ENCODE measurements around the gene VPREB3. TPM values are rescaled to one million over a fixed set of nuclear protein-coding genes. Genes with fewer than 3 reads are reported as not detected.

The VPREB3 gene, protein sequence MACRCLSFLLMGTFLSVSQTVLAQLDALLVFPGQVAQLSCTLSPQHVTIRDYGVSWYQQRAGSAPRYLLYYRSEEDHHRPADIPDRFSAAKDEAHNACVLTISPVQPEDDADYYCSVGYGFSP
- total RNA-seq (2014; rRNA removed; shearing (Covaris generic)): not detected in 2 replicates

GRCh38 chr22:23754220-23754919 lies at the start of gene VPREB3:
Gene VPREB3, minus strand, starts transcription at chr22:23754425. Its CDS starts 62 bp downstream, at chr22:23754363.

DNA sequence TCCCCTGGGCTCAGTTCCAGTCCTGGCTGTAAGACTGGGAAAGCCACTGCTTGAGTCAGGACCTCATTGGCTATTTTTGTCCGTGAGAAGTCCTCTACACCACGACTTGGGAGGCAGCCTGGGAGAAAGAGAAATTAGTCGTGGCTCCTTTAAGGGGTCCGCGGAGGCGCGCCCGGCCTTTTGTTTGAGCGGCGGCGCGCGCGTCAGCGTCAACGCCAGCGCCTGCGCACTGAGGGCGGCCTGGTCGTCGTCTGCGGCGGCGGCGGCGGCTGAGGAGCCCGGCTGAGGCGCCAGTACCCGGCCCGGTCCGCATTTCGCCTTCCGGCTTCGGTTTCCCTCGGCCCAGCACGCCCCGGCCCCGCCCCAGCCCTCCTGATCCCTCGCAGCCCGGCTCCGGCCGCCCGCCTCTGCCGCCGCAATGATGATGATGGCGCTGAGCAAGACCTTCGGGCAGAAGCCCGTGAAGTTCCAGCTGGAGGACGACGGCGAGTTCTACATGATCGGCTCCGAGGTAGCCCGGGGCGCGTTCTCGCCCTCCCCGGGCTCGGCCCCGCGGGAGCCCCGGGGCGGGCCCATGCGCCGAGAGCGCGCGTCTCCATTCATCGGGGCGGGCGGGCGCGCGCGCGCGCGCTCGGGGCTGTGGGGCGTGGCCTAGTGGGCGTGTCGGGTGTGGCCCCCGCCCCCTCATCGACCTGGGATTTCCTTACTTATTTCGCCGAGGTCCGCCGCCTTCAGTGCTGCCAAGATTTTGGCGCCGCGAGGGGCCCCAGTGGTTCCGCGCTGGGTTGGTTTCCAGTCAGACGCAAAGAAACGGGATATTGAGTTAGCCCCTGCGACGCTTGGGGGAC lies 32.8 kb upstream of the VPREB3 start, which contains the start of gene SMARCB1:
Gene SMARCB1 (plus strand): TSS at position 215 of the 848 bp plus-strand sequence. CDS start 204 bp downstream, at position 419.

GRCh38 chr22:23772649-23773473 lies 18.6 kb upstream of the VPREB3 start, which contains the start of gene MMP11:
Gene MMP11, plus strand, starts transcription at chr22:23772849. Its CDS starts 22 bp downstream, at chr22:23772871.

GRCh38 chr22:23767673-23768548 lies 13.7 kb upstream of the VPREB3 start, which contains the start of gene CHCHD10:
Gene CHCHD10, minus strand, starts transcription at chr22:23767972. Its CDS starts 98 bp downstream, at chr22:23767874.

DNA sequence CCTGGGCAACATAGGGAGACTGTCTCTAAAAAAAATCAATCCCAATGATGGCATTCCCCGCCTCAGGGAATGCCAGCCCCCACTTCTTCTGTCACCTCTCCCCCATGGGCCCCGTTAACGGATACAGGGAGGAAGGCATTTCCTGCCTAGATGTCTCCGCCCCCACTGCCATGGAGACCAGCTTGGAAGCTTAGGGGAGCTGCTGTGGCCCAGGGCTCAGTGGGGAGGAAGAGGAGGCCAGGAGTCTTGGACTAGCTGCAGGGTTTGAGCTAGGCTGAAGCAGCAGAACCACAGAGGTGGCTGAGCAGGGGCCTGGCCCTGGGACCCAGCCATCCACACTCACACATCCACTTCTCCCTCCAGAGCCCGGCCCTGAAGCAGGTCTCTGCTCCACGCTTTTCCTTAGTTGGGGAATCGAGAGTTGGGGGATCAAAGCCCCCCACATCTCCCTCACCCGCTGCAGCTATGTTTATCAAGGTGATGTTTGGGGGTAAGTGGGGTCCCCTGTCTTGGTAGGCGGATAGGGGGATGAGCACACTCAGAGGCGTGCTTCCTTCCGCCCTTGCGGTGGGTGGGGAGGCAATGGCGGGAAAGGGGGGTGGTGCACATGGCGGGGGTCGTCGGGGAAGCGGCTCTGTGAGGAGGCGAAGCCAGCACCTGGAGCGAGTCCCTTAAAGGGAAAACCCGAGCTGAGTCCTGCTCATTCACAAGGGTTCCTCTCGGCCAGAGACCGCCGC lies 8.8 kb upstream of the VPREB3 start, which contains the start of gene C22orf15:
Gene C22orf15 (plus strand): TSS at position 149 of the 737 bp plus-strand sequence. CDS start 317 bp downstream, at position 466.

DNA sequence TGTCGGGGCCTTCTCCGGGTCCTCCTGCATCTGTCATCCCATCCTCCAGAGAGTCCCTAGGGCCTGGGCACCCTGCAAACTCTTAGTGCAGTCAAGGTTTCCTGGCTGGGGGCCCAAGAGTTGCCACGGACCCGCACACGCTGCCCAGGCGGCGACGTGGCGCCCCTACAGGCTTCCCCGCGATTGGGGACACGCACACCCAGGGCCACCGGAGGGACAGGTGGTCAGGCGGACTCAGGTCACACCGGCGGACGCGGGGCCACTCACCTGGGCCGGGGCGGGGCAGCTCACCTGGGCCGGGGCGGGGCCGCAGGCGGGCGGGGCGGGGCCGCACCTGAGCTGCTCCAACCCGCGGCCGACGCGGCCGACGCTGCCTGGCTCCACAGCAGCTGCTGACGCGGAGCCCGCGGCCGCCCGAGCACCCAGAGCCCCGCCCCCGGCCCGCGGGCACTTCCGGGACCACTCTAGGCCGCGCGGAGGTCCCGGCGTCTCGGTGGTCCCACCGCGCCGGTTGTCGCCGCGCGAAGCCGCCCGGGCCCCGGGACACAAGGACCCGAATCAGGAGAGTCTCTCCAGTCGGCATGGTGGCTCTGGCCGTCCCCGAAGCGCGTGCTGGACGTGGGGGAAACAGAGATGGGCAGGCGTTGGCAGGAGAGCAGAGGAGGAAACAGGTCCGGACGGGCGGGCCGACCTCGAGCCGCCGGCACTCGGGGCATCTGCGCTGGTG lies 3.3 kb downstream of the VPREB3 start, which contains the start of gene ZNF70:
Gene ZNF70 (minus strand): TSS at position 399 of the 727 bp plus-strand sequence. CDS start 5,972 bp downstream, outside the sequence.

Other genes with a start within 250 kb of the VPREB3 start
- gene IGLL1, start 174.1 kb downstream of the VPREB3 start, total RNA-seq (2014; rRNA removed; shearing (Covaris generic)): not detected in 2 replicates
- gene DRICH1, start 122.1 kb downstream of the VPREB3 start, total RNA-seq (2014; rRNA removed; shearing (Covaris generic)): 0.15 TPM in 1 of 2 replicates, not detected in the other
- gene RGL4, start 63.4 kb downstream of the VPREB3 start, total RNA-seq (2014; rRNA removed; shearing (Covaris generic)): not detected in 2 replicates
- 2.9 and 3.4 TPM in 2 replicates for gene ZNF70, start 3.3 kb downstream of the VPREB3 start, total RNA-seq (2014; rRNA removed; shearing (Covaris generic))
- gene C22orf15, start 8.6 kb upstream of the VPREB3 start, total RNA-seq (2014; rRNA removed; shearing (Covaris generic)): not detected in 2 replicates
- 11.1 and 14.9 TPM in 2 replicates for gene CHCHD10, start 13.5 kb upstream of the VPREB3 start, total RNA-seq (2014; rRNA removed; shearing (Covaris generic))
- gene MMP11, start 18.4 kb upstream of the VPREB3 start, total RNA-seq (2014; rRNA removed; shearing (Covaris generic)): 1.5 and 2.2 TPM in 2 replicates
- gene SMARCB1, start 32.5 kb upstream of the VPREB3 start, total RNA-seq (2014; rRNA removed; shearing (Covaris generic)): 72.8 and 76.7 TPM in 2 replicates
- 0.19 TPM in 1 of 2 replicates, not detected in the other for gene DERL3, start 84.6 kb upstream of the VPREB3 start, total RNA-seq (2014; rRNA removed; shearing (Covaris generic))
- gene SLC2A11, start 103.5 kb upstream of the VPREB3 start, total RNA-seq (2014; rRNA removed; shearing (Covaris generic)): 12.6 and 12.9 TPM in 2 replicates
- gene MIF, start 140.0 kb upstream of the VPREB3 start, total RNA-seq (2014; rRNA removed; shearing (Covaris generic)): 480 and 587 TPM in 2 replicates
- 0.38 and 1.4 TPM in 2 replicates for gene GSTT2B, start 206.8 kb upstream of the VPREB3 start, total RNA-seq (2014; rRNA removed; shearing (Covaris generic))
- 0.21 and 0.79 TPM in 2 replicates for gene DDTL, start 212.5 kb upstream of the VPREB3 start, total RNA-seq (2014; rRNA removed; shearing (Covaris generic))
- gene DDT, start 220.0 kb upstream of the VPREB3 start, total RNA-seq (2014; rRNA removed; shearing (Covaris generic)): 150 and 200 TPM in 2 replicates
- gene GSTT2, start 225.7 kb upstream of the VPREB3 start, total RNA-seq (2014; rRNA removed; shearing (Covaris generic)): not detected in 2 replicates

Data from A375 (cell line).